ENCODE measurements around the gene CPHXL.

- TF ChIP-seq MTA2 (IDR thresholded peaks at IDR 0.05; ENCODE audit: low read depth) (no peak), CTCF (IDR thresholded peaks at IDR 0.05 in 2 of 3, conservative IDR thresholded peaks at IDR 0.05 in 1 of 3; ENCODE audit: insufficient read depth in 2 of 3, low read depth in 1 of 3, low read length in 3 of 3) (no peak), RNF2 (IDR thresholded peaks at IDR 0.05) (no peak), POLR2A (conservative IDR thresholded peaks at IDR 0.05) (no peak), ZNF324 (CRISPR knock-in tag; IDR thresholded peaks at IDR 0.05) (no peak), PHTF2 (CRISPR knock-in tag; IDR thresholded peaks at IDR 0.05) (no peak)
Measured at GRCh38 chr16:75774197-75774596, 47.9 kb upstream of the CPHXL start.

Measured in K562 (cell line).